ENCODE results near the gene SLC2A9. TPM values are rescaled to one million over a fixed set of nuclear protein-coding genes. Genes with fewer than 3 reads are reported as not detected.

SLC2A9 gene
- total and polyA plus RNA-seq, 9 donors: 1.2 to 10.1 (median 4.8) TPM

GRCh38 chr4:10047967-10048366, 26.7 kb upstream of the SLC2A9 start:
- intact Hi-C loops (cut with DNase I): no loop called here
- H3K27me3 ChIP-seq: no peaks in the 10 kb centered on the region
- no peak overlapping the region for H3K27ac ChIP-seq
- WGBS, 3 donors: 90 to 93% (median 93%) methylated on average over 5 of the region's 5 CpGs
- no peak for TF ChIP-seq POLR2A (IDR thresholded peaks at IDR 0.05)
- no peak for TF ChIP-seq CTCF (IDR thresholded peaks at IDR 0.05)
- no peak for TF ChIP-seq EP300 (IDR thresholded peaks at IDR 0.05)
- H3K4me1 ChIP-seq (ENCODE audit: insufficient read depth): no peaks in the 10 kb centered on the region
- H3K4me3 ChIP-seq: no peak overlapping the region
- no peaks in the 10 kb centered on the region for H3K9me3 ChIP-seq
- DNase-seq: no peak
- H3K36me3 ChIP-seq: no peaks in the 10 kb centered on the region

GRCh38 chr4:10046471-10046870, 25.2 kb upstream of the SLC2A9 start:
- TF ChIP-seq CTCF (IDR thresholded peaks at IDR 0.05) (no peak), EP300 (IDR thresholded peaks at IDR 0.05) (no peak), POLR2A (IDR thresholded peaks at IDR 0.05) (no peak)
- Histone ChIP-seq H3K4me1 (ENCODE audit: insufficient read depth) (no peaks in the 10 kb centered on the region), H3K36me3 (no peaks in the 10 kb centered on the region), H3K9me3 (no peaks in the 10 kb centered on the region), H3K4me3 (no peak overlapping the region), H3K27ac (no peak overlapping the region), H3K27me3 (no peaks in the 10 kb centered on the region)
- WGBS, 3 donors: 71 to 83% (median 74%) methylated on average over 3 of the region's 3 CpGs
- intact Hi-C loops (cut with DNase I): no loop called here
- DNase-seq: no peak

- TF ChIP-seq POLR2A (IDR thresholded peaks at IDR 0.05) (no peak), EP300 (IDR thresholded peaks at IDR 0.05) (no peak), CTCF (IDR thresholded peaks at IDR 0.05) (no peak)
- intact Hi-C loops (cut with DNase I): no loop called here
Measured at GRCh38 chr4:10045481-10045880, 24.2 kb upstream of the SLC2A9 start.

GRCh38 chr4:10041036-10041435, 19.7 kb upstream of the SLC2A9 start:
- H3K9me3 ChIP-seq: no peaks in the 10 kb centered on the region
- no peak overlapping the region for H3K27ac ChIP-seq
- no peaks in the 10 kb centered on the region for H3K36me3 ChIP-seq
- no peak overlapping the region for H3K4me3 ChIP-seq
- intact Hi-C loops (cut with DNase I): no loop called here
- DNase-seq: no peak
- 78 to 85% (median 80%) methylated on average over 6 of the region's 6 CpGs for WGBS, 3 donors
- no peak for TF ChIP-seq EP300 (IDR thresholded peaks at IDR 0.05)
- TF ChIP-seq CTCF (IDR thresholded peaks at IDR 0.05): no peak
- no peak for TF ChIP-seq POLR2A (IDR thresholded peaks at IDR 0.05)
- no peaks in the 10 kb centered on the region for H3K4me1 ChIP-seq (ENCODE audit: insufficient read depth)
- H3K27me3 ChIP-seq: no peaks in the 10 kb centered on the region

More at GRCh38 chr4:10045481-10045880, 24.2 kb upstream of the SLC2A9 start:
- Histone ChIP-seq H3K36me3 (no peaks in the 10 kb centered on the region), H3K4me1 (ENCODE audit: insufficient read depth) (no peaks in the 10 kb centered on the region), H3K27ac (no peak overlapping the region), H3K4me3 (no peak overlapping the region), H3K27me3 (no peaks in the 10 kb centered on the region), H3K9me3 (no peaks in the 10 kb centered on the region)
- WGBS, 3 donors: 54 to 78% (median 61%) methylated on average over 1 of the region's 1 CpG
- no peak for DNase-seq
